Loucy (cell line): ENCODE data around the gene NCOA6.
"Not testable (repeated sequence)": the region's sequence is repeated elsewhere in the genome, so short reads cannot be mapped to it uniquely, and the experiment has no call there.

Experiments
- H2AFZ ChIP-seq: fragments of 200-600 bp; sonication (generic); 2 replicates; pipeline ENCODE4 v1.6.0; 2016; ENCODE audit warnings: antibody characterized with exemption, mild to moderate bottlenecking, low read length, moderate library complexity
- H3F3A ChIP-seq: fragments of 200-600 bp; 2 replicates; pipeline ENCODE4 v1.6.0; 2016; ENCODE audit warnings: antibody characterized with exemption, low read depth, mild to moderate bottlenecking
- H3K27me3 ChIP-seq: fragments of 200-600 bp; sonication (generic); 2 replicates; pipeline ENCODE4 v1.6.1; 2014; ENCODE audit warnings: low read length, mild to moderate bottlenecking; ENCODE audit not compliant: insufficient read depth, poor library complexity, severe bottlenecking
- H3K36me3 ChIP-seq: fragments of 200-600 bp; sonication (generic); 2 replicates; pipeline ENCODE4 v1.6.1; 2016; ENCODE audit warnings: low read length; ENCODE audit not compliant: insufficient read depth
- H3K4me1 ChIP-seq: fragments of 200-600 bp; sonication (generic); 2 replicates; pipeline ENCODE4 v1.5.1; 2014; ENCODE audit warnings: low read length, mild to moderate bottlenecking; ENCODE audit not compliant: insufficient read depth, poor library complexity, severe bottlenecking
- H3K4me2 ChIP-seq: fragments of 200-600 bp; sonication (generic); 2 replicates; pipeline ENCODE4 v1.6.0; 2014; ENCODE audit warnings: antibody characterized with exemption, low read length, low read depth, mild to moderate bottlenecking; ENCODE audit not compliant: poor library complexity, severe bottlenecking
- H3K4me3 ChIP-seq: fragments of 200-600 bp; sonication (generic); 2 replicates; pipeline ENCODE4 v1.5.1; 2014; ENCODE audit warnings: low read length, mild to moderate bottlenecking, mixed read lengths; ENCODE audit not compliant: poor library complexity, severe bottlenecking
- H3K79me2 ChIP-seq: fragments of 200-600 bp; sonication (generic); 2 replicates; pipeline ENCODE4 v1.6.1; 2014; ENCODE audit warnings: low read length; ENCODE audit not compliant: insufficient read depth
- H3K9ac ChIP-seq: fragments of 200-600 bp; sonication (generic); 2 replicates; pipeline ENCODE4 v1.6.0; 2014; ENCODE audit warnings: mild to moderate bottlenecking, low read depth, low read length, moderate library complexity; ENCODE audit not compliant: poor library complexity, severe bottlenecking
- H3K9me2 ChIP-seq: fragments of 200-600 bp; sonication (generic); replicated peaks from 2 replicates; pipeline ENCODE4 v1.6.1; 2016; ENCODE audit warnings: low read depth, low read length, mixed read lengths
- H3K9me3 ChIP-seq: fragments of 200-600 bp; sonication (generic); 2 replicates; pipeline ENCODE4 v1.6.1; 2014; ENCODE audit warnings: mild to moderate bottlenecking, antibody characterized with exemption, low read length, low read depth; ENCODE audit not compliant: insufficient read depth
- H4K20me1 ChIP-seq: fragments of 200-600 bp; sonication (generic); 2 replicates; pipeline ENCODE4 v1.6.0; 2014; ENCODE audit warnings: antibody characterized with exemption, low read length, mild to moderate bottlenecking; ENCODE audit not compliant: insufficient read depth, poor library complexity, severe bottlenecking
- EZH2phosphoT487 ChIP-seq: fragments of 200-600 bp; IDR thresholded peaks from 2 replicates; pipeline ENCODE4 v1.6.1; 2018; ENCODE audit warnings: antibody characterized with exemption, mild to moderate bottlenecking, moderate library complexity, borderline replicate concordance
- TF ChIP-seq, protein P1 (sequence below): fragments of 200-600 bp; sonication (generic); conservative IDR thresholded peaks from 2 replicates; pipeline ENCODE4 v1.5.1; 2014; ENCODE audit warnings: mild to moderate bottlenecking, antibody characterized with exemption, low read length

Gene NCOA6

DNA sequence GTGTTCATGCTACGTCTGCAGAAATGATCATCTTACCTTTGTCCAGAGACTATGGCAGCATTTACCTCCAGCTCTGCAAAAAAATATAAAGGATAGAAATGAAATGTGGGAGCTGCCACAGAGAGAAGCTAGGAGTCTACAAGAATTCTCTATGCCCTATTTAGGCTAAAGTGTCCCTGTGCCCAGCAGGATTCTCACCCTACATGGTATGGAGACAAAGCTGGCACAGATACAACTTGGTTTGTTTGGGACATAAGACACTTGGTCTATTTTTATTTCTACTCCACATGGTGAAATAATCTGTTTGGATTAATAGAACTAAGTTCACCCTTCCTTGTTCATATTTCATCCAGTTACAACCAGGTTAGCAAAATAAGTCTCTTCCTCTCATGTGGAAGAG is 92.9 kb downstream of the NCOA6 start:
- H3K36me3 ChIP-seq, result 0 out of 2 replicates have a peak, but pooled peaks cover 3% of the 10 kb centered on the region

DNA sequence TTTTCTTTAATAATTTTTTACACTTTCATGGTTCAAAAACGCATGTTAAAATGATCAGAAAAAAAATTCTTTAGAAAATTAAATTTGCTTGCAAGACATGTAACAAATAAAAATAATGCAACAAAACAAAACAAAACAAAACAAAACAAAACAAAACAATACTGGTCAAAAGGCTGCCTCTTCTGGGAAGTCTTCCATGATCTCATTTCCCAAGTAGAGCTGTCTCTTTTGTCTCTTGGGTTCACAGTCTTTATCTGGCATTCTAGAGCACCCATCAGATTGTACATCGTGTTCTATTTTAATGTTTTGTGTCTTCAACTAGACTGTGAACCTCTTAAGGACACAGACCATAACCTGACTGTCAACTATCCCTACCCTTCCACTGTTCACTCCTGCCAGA is 96.0 kb downstream of the NCOA6 start:
- H3K36me3 ChIP-seq, result peaks cover 25% of the 10 kb centered on the region; the same call in 1 of the 2 replicates
- H3K9ac ChIP-seq, result no peak overlapping the region
- H3K9me3 ChIP-seq, result no peaks in the 10 kb centered on the region
- H3K79me2 ChIP-seq, result no peaks in the 10 kb centered on the region
- no peak overlapping the region for H3K4me2 ChIP-seq
- no peaks in the 10 kb centered on the region for H4K20me1 ChIP-seq
- no peaks in the 10 kb centered on the region for H3K9me2 ChIP-seq
- no peak overlapping the region for H3K4me3 ChIP-seq
- H3F3A ChIP-seq, result no peaks in the 10 kb centered on the region
- no peaks in the 10 kb centered on the region for H3K27me3 ChIP-seq
- no peak overlapping the region for H2AFZ ChIP-seq
- TF ChIP-seq EZH2phosphoT487, result no peak
- TF ChIP-seq, protein P1, sequence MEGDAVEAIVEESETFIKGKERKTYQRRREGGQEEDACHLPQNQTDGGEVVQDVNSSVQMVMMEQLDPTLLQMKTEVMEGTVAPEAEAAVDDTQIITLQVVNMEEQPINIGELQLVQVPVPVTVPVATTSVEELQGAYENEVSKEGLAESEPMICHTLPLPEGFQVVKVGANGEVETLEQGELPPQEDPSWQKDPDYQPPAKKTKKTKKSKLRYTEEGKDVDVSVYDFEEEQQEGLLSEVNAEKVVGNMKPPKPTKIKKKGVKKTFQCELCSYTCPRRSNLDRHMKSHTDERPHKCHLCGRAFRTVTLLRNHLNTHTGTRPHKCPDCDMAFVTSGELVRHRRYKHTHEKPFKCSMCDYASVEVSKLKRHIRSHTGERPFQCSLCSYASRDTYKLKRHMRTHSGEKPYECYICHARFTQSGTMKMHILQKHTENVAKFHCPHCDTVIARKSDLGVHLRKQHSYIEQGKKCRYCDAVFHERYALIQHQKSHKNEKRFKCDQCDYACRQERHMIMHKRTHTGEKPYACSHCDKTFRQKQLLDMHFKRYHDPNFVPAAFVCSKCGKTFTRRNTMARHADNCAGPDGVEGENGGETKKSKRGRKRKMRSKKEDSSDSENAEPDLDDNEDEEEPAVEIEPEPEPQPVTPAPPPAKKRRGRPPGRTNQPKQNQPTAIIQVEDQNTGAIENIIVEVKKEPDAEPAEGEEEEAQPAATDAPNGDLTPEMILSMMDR, result no peak
- no peaks in the 10 kb centered on the region for H3K4me1 ChIP-seq

More for the DNA sequence above, 92.9 kb downstream of the NCOA6 start:
- no peak for TF ChIP-seq EZH2phosphoT487
- TF ChIP-seq, protein P1, result no peak
- Histone ChIP-seq H3K9me2 (no peaks in the 10 kb centered on the region), H3K4me1 (no peaks in the 10 kb centered on the region), H3K4me2 (no peak overlapping the region), H3K9ac (no peak overlapping the region), H2AFZ (no peak overlapping the region), H3K4me3 (no peak overlapping the region), H3K79me2 (no peaks in the 10 kb centered on the region), H3K9me3 (no peaks in the 10 kb centered on the region), H3F3A (no peaks in the 10 kb centered on the region), H4K20me1 (no peaks in the 10 kb centered on the region), H3K27me3 (no peaks in the 10 kb centered on the region)

DNA sequence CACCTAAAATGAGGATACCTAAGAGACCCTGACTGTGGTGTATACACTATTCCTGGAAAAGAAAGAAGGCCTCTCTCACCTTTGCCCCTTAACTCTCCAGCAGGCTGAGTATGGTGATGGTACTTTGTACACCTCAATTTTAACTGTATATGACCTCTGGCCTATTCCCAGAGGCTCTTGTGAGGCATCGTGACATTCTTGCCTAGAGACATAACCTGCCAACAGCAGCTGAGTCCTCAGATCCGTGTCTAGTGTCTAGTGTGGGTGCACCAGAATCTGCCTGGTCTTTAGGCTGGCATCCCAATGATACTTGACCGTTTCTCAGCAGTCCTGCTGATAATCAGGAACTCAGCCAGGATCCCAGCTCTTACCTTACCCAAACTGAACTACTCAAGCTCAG is 101.3 kb downstream of the NCOA6 start:
- H3K79me2 ChIP-seq, result no peaks in the 10 kb centered on the region
- H3K36me3 ChIP-seq, result peaks cover 44% of the 10 kb centered on the region; the same call in 1 of the 2 replicates
- no peaks in the 10 kb centered on the region for H3K27me3 ChIP-seq

DNA sequence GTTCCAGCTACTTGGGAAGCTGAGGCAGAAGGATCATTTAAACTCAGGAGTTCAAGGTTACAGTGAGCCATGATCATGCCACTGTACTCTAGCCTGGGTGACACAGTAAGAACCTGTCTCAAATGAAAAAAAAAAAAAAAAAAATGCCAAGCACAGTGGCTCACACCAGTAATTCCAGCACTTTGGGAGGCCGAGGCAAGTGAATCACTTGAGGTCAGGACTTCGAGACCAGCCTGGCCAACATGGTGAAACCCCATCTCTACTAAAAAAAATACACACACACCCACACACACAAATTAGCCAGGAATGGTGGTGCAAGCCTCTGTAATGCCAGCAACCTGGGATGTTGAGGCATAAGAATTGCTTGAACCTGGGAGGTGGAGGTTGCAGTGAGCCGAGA is 102.9 kb downstream of the NCOA6 start:
- H3K79me2 ChIP-seq, H3F3A ChIP-seq, H3K27me3 ChIP-seq, H3K4me1 ChIP-seq, H3K4me3 ChIP-seq, H3K9me3 ChIP-seq, H3K4me2 ChIP-seq, H3K9me2 ChIP-seq, H2AFZ ChIP-seq, H4K20me1 ChIP-seq, H3K9ac ChIP-seq: not testable (repeated sequence)
- H3K36me3 ChIP-seq, result peaks cover 44% of the 10 kb centered on the region; the same call in 1 of the 2 replicates

More for the DNA sequence above, 101.3 kb downstream of the NCOA6 start:
- no peak overlapping the region for H3K9ac ChIP-seq
- H3F3A ChIP-seq, result no peaks in the 10 kb centered on the region
- H3K4me2 ChIP-seq, result no peak overlapping the region
- H3K4me3 ChIP-seq, result no peak overlapping the region
- TF ChIP-seq, protein P1, result no peak
- H3K9me3 ChIP-seq, result no peaks in the 10 kb centered on the region
- H3K4me1 ChIP-seq, result no peaks in the 10 kb centered on the region
- H2AFZ ChIP-seq, result no peak overlapping the region
- H3K9me2 ChIP-seq, result no peaks in the 10 kb centered on the region
- H4K20me1 ChIP-seq, result no peaks in the 10 kb centered on the region
